Fibroblast of lung (primary cell): ENCODE data around the gene CLTCL1. TPM values are rescaled to one million over a fixed set of nuclear protein-coding genes. Genes with fewer than 3 reads are reported as not detected.

Source experiments
- DNase-seq, 2 donors: peaks; one replicate each; pipeline versions ENCODE4 v3.0.0 to v3.0.0-alpha.2; 2010; ENCODE audit warnings: low read depth in 2 of 2
- H2AFZ ChIP-seq: 2 replicates; pipeline ENCODE4 v1.5.1; 2012; ENCODE audit warnings: low read length, control low read depth, inconsistent platforms
- H3K27ac ChIP-seq: 2 replicates; pipeline ENCODE4 v1.5.1; 2011; ENCODE audit warnings: low read length, control low read depth; ENCODE audit not compliant: insufficient read depth
- H3K27me3 ChIP-seq: 2 replicates; pipeline ENCODE4 v1.5.1; 2011; ENCODE audit warnings: mild to moderate bottlenecking, low read length; ENCODE audit not compliant: control insufficient read depth, insufficient read depth
- H3K36me3 ChIP-seq: 2 replicates; pipeline ENCODE4 v1.5.1; 2011; ENCODE audit warnings: low read length; ENCODE audit not compliant: control insufficient read depth, insufficient read depth
- H3K4me1 ChIP-seq: 2 replicates; pipeline ENCODE4 v1.5.1; 2011; ENCODE audit warnings: low read length; ENCODE audit not compliant: control insufficient read depth, insufficient read depth; ENCODE audit errors: extremely low read depth
- H3K4me2 ChIP-seq: 2 replicates; pipeline ENCODE4 v1.5.1; 2011; ENCODE audit warnings: low read length, control low read depth; ENCODE audit not compliant: insufficient read depth; ENCODE audit errors: extremely low read depth
- H3K4me3 ChIP-seq, 4 experiments: fragments of 200-600 bp in 1 of 4; sonication (generic) in 1 of 4; replicated peaks in 1 of 4; 2 replicates each; pipeline ENCODE4 v1.5.1; 2011 to 2016; ENCODE audit warnings: low read length in 4 of 4, low read depth in 3 of 4, mild to moderate bottlenecking in 3 of 4, control low read depth in 2 of 4, inconsistent platforms in 1 of 4, mixed read lengths in 1 of 4; ENCODE audit not compliant: insufficient read depth in 1 of 4; ENCODE audit errors: control extremely low read depth in 1 of 4
- H3K79me2 ChIP-seq: 2 replicates; pipeline ENCODE4 v1.5.1; 2012; ENCODE audit warnings: mild to moderate bottlenecking, low read length, inconsistent platforms; ENCODE audit not compliant: control insufficient read depth, insufficient read depth
- H3K9ac ChIP-seq: 2 replicates; pipeline ENCODE4 v1.5.1; 2011; ENCODE audit warnings: mild to moderate bottlenecking, low read length, control low read depth; ENCODE audit not compliant: insufficient read depth
- H3K9me3 ChIP-seq: 2 replicates; pipeline ENCODE4 v1.5.1; 2012; ENCODE audit warnings: low read depth, low read length; ENCODE audit not compliant: control insufficient read depth, insufficient read depth
- H4K20me1 ChIP-seq: 2 replicates; pipeline ENCODE4 v1.5.1; 2011; ENCODE audit warnings: low read length; ENCODE audit not compliant: control insufficient read depth, insufficient read depth; ENCODE audit errors: extremely low read depth
- CTCF ChIP-seq, 2 donors: IDR thresholded peaks in 1 of 2; conservative IDR thresholded peaks in 1 of 2; 1 replicate in 1 of 2; 2 replicates in 1 of 2; pipeline ENCODE4 v1.5.1; 2011 to 2012; ENCODE audit warnings: low read length in 2 of 2, control low read depth in 1 of 2, inconsistent platforms in 1 of 2, low read depth in 1 of 2, mild to moderate bottlenecking in 1 of 2
- EZH2 ChIP-seq: IDR thresholded peaks from 2 replicates; pipeline ENCODE4 v1.5.1; 2012; ENCODE audit warnings: low read length, control low read depth, mild to moderate bottlenecking; ENCODE audit errors: missing control alignments
- polyA plus RNA-seq, 2 donors: library from polyadenylated mRNA; depleted of rRNA in 1 of 2; stranded (reverse) in 1 of 2; unstranded in 1 of 2; fragments of >200 nt; gene quantifications; 2 replicates each; pipeline ENCODE4 v1.2.1, GENCODE V29; 2011 to 2012; ENCODE audit warnings: missing spikeins in 1 of 2
- total RNA-seq: library from RNA; depleted of rRNA; stranded (reverse); fragments of >200 nt; gene quantifications from 2 replicates; pipeline ENCODE4 v1.2.1, GENCODE V29; 2014

Gene CLTCL1
- total and polyA plus RNA-seq, 2 donors (not counting 1 experiment from before 2014, with no cell fraction given), result 6.5 to 13.4 TPM

GRCh38 chr22:19149047-19149883 lies 142.3 kb downstream of the CLTCL1 start:
- Histone ChIP-seq H3K4me2 (no peak overlapping the region), H2AFZ (no peak overlapping the region), H3K79me2 (peaks cover under 1% of the 10 kb centered on the region), H3K4me3 (no peak overlapping the region), H3K36me3 (no peaks in the 10 kb centered on the region), H3K9ac (no peak overlapping the region), H3K27me3 (peaks cover 41% of the 10 kb centered on the region), H3K4me1 (no peaks in the 10 kb centered on the region), H4K20me1 (no peaks in the 10 kb centered on the region), H3K9me3 (no peaks in the 10 kb centered on the region), H3K27ac (no peak overlapping the region)
- TF ChIP-seq CTCF (conservative IDR thresholded peaks at IDR 0.05 in 1 of 2, IDR thresholded peaks at IDR 0.05 in 1 of 2; ENCODE audit: low read depth in 1 of 2, low read length in 2 of 2) (no peak), EZH2 (peak; percentile 83)
- peak in 1 of 2 donors; percentile 12 for DNase-seq

GRCh38 chr22:19148417-19149046 lies 143.0 kb downstream of the CLTCL1 start:
- TF ChIP-seq EZH2, result peak; percentile 13
- no peak for TF ChIP-seq CTCF (conservative IDR thresholded peaks at IDR 0.05 in 1 of 2, IDR thresholded peaks at IDR 0.05 in 1 of 2; ENCODE audit: low read depth in 1 of 2, low read length in 2 of 2)
- Histone ChIP-seq H3K79me2 (peaks cover 8% of the 10 kb centered on the region), H3K4me1 (no peaks in the 10 kb centered on the region), H3K27ac (no peak overlapping the region), H3K9ac (no peak overlapping the region), H3K4me3 (no peak overlapping the region), H3K27me3 (peaks cover 39% of the 10 kb centered on the region), H3K9me3 (no peaks in the 10 kb centered on the region), H2AFZ (no peak overlapping the region), H4K20me1 (no peaks in the 10 kb centered on the region), H3K4me2 (no peak overlapping the region), H3K36me3 (no peaks in the 10 kb centered on the region)
- no peak for DNase-seq

GRCh38 chr22:19147195-19147780 lies 144.2 kb downstream of the CLTCL1 start:
- TF ChIP-seq EZH2 (no peak), CTCF (conservative IDR thresholded peaks at IDR 0.05 in 1 of 2, IDR thresholded peaks at IDR 0.05 in 1 of 2; ENCODE audit: low read depth in 1 of 2, low read length in 2 of 2) (no peak)
- Histone ChIP-seq H3K27me3 (peaks cover 35% of the 10 kb centered on the region), H3K4me2 (no peak overlapping the region), H3K27ac (no peak overlapping the region), H4K20me1 (no peaks in the 10 kb centered on the region), H3K79me2 (peaks cover 12% of the 10 kb centered on the region), H3K4me1 (no peaks in the 10 kb centered on the region), H3K4me3 (no peak overlapping the region), H3K36me3 (peaks cover 3% of the 10 kb centered on the region), H2AFZ (no peak overlapping the region), H3K9me3 (no peaks in the 10 kb centered on the region), H3K9ac (no peak overlapping the region)
- no peak for DNase-seq
